PC-3 (cell line): ENCODE data around the gene ONECUT3.

ENCODE experiments used
- CTCF ChIP-seq: fragments of 300-600 bp; sonication (generic); conservative IDR thresholded peaks from 2 replicates; pipeline ENCODE4 v1.5.1; 2017; ENCODE audit warnings: antibody characterized with exemption, low read depth, mild to moderate bottlenecking, low read length
- EZH2phosphoT487 ChIP-seq: fragments of 300-600 bp; sonication (generic); IDR thresholded peaks from 2 replicates; pipeline ENCODE4 v1.6.1; 2018; ENCODE audit warnings: mild to moderate bottlenecking, antibody characterized with exemption, low read length, borderline replicate concordance

- TF ChIP-seq CTCF: no peak
- no peak for TF ChIP-seq EZH2phosphoT487
Observed at GRCh38 chr19:1707240-1707639, 46.1 kb upstream of the ONECUT3 start.
